NOMO-1 treated with dmso at 0.1 percent for 144 hours (cell line): ENCODE measurements around the gene ZNG1F.
"Not testable (repeated sequence)": the region's sequence is repeated elsewhere in the genome, so short reads cannot be mapped to it uniquely, and the experiment has no call there.

Source experiments
- DNase-seq: peaks from one replicate; lab custom pipeline; 2025; ENCODE audit not compliant: unreplicated experiment; lab: John Stamatoyannopoulos, UW

The ZNG1F gene

DNA sequence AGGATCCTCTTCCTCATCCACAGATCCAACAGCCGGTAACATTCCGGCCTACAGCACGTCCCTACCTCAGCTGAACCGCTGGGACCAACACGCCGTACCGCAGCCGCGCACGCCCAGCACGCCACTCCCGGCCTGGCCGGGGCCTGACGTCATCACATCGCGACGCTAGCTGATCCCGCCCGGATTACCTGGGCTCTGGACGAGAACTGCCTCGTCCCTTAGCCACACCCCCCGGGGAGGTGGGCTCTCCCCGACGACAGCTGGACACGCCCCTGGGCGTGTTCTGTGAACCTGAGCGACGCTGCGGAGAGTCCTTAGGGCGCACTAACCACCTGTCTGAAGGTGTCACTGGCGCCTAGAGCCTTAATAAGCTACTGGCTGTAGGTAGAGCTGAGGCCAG is at the start of gene ZNG1F:
Gene ZNG1F (minus strand): TSS at position 101 of the 400 bp plus-strand sequence. CDS start 59 bp downstream, at position 42.
- not testable (repeated sequence) for DNase-seq

GRCh38 chr9:41237110-41237749 is 48.1 kb upstream of the ZNG1F start:
- DNase-seq, result not testable (repeated sequence)

- not testable (repeated sequence) for DNase-seq
Measured at GRCh38 chr9:41236486-41237109, 47.5 kb upstream of the ZNG1F start.

GRCh38 chr9:41234811-41235805 is 46.0 kb upstream of the ZNG1F start:
- not testable (repeated sequence) for DNase-seq

DNA sequence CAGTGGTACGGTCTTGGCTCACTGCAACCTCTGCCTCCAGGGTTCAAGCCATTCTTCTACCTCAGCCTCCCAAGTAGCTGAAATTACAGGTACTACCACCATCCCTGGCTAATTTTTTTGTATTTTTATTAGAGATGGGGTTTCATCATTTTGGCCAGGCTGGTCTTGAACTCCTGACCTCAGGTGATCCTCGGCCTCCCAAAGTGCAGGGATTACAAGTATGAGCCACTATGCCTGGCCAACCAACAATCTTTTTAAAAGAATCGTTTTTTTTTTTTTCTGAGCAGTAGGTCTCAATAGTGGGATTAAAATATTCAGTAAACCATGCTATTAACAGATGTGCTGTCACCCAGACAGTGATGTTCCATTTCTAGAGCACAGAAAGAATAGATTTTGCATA is 45.1 kb upstream of the ZNG1F start:
- not testable (repeated sequence) for DNase-seq

- not testable (repeated sequence) for DNase-seq
Measured at GRCh38 chr9:41232326-41232725, 43.2 kb upstream of the ZNG1F start.

DNA sequence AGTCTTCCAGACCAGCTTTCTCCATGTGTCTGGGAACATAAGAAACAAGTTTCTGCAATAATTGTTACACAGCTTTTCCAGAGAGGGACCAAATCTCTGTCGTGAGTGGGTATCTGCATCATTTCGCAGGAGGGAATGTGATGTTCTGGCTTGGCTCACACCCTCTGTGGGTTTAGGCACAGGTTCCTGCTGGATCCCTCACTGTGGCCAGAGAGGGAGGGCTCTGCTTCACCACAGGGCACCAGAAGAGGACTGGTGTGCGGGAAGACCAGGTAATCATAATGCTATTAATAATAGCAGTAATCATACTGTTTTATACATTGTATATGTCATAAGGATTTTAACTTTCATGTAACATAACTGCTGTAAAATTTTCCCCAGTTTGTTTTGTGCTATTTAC is 41.3 kb upstream of the ZNG1F start:
- not testable (repeated sequence) for DNase-seq

DNA sequence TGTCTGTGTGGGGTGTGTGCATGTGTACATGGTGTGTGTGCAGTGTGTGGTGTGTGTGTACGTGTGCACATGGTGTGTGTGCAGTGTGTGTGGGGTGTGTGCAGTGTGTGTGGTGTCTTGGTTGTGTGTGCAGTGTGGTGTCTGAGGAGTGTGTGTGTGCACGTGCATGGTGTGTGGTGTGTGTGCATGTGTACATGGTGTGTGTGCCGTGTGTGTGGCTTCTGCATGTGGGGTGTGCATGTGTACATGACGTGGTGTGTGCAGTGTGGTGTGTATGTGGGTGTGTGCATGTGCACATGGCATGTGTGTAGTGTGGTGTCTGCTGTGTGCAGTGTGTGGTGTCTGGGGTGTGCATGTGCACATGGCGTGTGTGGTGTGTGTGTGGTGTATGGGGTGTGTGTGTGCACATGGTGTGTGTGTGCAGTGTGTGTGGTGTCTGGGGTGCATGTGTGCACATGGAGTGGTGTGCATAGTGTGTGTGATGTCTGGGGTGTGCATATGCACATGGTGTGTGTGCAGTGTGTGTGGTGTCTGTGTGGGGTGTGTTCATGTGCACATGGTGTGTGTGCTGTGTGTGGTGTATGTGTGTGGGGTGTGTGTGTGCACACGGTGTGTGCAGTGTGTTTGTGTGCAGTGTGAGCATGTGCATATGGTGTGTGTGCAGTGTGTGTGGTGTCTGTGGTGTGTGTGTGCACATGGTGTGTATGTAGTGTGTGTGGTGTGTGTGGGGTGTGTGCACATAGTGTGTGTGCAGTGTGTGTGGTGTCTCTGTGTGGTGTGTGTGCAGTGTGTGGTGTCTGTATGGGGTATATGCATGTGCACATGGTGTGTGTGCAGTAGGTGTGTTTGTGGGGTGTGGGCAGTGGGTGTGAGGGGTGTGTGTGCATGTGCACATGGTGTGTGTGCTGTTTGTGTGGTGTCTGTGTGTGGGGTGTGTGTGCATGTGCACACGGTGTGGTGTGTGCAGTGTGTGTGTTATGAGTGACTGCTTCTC is 40.6 kb upstream of the ZNG1F start:
- DNase-seq, result no peak

- not testable (repeated sequence) for DNase-seq
Measured at GRCh38 chr9:41219831-41220230, 30.7 kb upstream of the ZNG1F start.

DNA sequence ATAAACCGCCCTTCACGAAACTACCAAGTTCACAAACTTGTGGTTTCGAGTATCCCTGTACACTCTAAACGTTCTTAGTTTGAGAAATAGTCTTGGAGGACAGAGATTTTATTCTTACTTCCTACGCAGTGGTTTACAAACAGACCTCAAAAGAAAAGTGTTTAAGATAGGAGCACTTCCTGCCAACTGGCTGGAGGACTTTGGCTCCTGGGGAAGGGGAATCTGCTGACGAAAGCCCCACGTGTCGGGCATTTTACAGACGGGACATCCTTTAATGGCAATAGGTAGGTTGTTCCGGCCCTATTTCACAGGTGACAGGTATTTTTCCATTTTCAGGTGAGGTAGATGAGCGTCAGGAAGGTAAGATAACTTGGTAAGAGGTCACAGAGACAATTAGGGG is 678 bp downstream of the ZNG1F start:
- not testable (repeated sequence) for DNase-seq

GRCh38 chr9:41174994-41175393 is 14.1 kb downstream of the ZNG1F start:
- DNase-seq, result not testable (repeated sequence)

DNA sequence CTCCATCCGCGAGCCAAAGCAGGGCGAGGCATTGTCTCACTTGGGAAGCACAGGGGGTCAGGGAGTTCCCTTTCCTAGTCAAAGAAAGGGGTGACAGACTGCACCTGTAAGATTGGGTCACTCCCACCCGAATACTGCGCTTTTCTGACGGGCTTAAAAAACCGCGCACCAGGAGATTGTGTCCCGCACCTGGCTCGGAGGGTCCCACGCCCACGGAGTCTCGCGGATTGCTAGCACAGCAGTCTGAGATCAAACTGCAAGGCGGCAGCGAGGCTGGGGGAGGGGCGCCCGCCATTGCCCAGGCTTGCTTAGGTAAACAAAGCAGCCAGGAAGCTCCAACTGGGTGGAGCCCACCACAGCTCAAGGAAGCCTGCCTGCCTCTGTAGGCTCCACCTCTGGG is 39.0 kb downstream of the ZNG1F start:
- DNase-seq, result not testable (repeated sequence)

DNA sequence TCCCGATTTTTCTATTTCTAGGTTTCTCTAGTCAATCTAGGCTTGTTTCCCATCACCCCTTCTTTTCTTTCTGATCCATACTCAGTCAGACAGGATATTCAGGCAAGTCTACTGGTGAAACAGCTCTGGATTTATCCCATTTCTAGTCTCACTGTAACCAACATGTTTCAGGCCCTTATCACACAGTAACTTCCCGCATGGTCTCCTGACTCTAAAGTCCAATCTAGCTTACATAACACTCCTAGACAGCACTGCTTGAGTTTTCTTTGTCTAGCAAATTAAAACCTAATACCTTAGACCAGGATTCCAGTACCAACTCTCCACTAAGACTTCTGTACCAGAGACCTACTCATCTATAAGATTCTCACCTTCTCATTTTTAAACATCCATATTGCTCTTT is 47.2 kb downstream of the ZNG1F start:
- not testable (repeated sequence) for DNase-seq

DNA sequence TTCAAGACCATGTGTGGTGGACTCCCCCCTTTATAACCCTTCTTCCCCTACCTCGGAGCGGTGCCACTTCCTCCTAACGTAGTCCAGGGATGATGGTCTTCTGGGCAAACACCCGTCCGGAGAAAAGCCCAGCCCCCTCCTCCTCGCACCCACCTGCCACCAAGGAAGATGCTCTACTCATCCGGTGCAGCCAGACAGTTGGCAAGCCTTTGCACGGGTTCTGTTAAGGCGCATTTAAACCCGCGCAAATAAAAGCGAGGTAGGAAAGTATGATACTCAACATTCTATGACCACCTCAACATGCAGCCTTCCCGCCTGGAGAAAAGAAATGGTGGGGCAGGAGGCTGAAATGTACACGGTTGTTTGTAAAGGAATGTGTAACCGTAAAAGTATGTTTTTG is 60.5 kb downstream of the ZNG1F start, which contains the start of gene FOXD4L6:
Gene FOXD4L6 (minus strand): TSS at position 101 of the 400 bp plus-strand sequence. CDS start 298 bp downstream, outside the sequence.
- not testable (repeated sequence) for DNase-seq

DNA sequence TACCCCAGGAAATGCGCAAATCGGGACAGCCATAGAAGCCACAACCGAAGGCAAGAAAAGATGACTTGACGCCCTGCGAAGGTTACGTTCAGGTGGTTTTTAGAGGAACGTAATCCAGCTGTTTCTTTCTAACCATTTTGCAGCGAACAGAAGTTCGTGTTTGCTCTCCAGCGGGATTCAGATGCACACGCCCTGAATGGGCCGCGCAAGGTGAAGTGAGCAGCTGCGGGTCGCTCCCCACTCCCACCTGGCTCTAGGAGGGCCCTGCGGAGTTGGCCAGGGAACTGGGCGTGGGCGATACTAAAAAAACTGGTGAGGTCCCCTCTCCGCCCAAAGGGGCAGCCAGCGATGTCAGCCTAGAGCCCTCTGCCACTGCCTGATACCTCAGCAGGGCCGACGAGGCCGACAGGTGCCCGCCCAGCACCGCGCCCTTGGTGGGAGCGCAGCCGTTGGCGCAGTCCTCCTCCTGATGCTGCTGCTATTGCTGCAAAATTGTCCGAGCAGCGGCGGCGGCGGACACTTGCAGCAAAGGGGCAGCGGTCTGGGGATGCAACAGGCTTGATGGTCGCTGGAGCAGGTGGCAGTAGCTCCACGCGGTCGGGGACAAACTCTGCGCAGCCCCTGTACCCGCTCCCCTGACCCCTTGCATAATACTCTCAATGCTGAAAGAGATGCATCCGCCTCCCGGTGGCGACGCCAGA is 62.2 kb downstream of the ZNG1F start:
- DNase-seq, result not testable (repeated sequence)

GRCh38 chr9:41125936-41126335 is 63.2 kb downstream of the ZNG1F start:
- not testable (repeated sequence) for DNase-seq

- DNase-seq, result not testable (repeated sequence)
Measured at GRCh38 chr9:41125109-41125658, 63.9 kb downstream of the ZNG1F start.

- not testable (repeated sequence) for DNase-seq
Measured at GRCh38 chr9:41124250-41125108, 64.6 kb downstream of the ZNG1F start.
